Amygdala (tissue), 56 donors: ENCODE measurements around the gene TUBE1.
"Not testable (repeated sequence)": the region's sequence is repeated elsewhere in the genome, so short reads cannot be mapped to it uniquely, and the experiment has no call there.

ENCODE experiments used
- DNase-seq, 56 donors: peaks; one replicate each; lab custom pipeline; 2025; lab: John Stamatoyannopoulos, UW

Gene TUBE1, protein sequence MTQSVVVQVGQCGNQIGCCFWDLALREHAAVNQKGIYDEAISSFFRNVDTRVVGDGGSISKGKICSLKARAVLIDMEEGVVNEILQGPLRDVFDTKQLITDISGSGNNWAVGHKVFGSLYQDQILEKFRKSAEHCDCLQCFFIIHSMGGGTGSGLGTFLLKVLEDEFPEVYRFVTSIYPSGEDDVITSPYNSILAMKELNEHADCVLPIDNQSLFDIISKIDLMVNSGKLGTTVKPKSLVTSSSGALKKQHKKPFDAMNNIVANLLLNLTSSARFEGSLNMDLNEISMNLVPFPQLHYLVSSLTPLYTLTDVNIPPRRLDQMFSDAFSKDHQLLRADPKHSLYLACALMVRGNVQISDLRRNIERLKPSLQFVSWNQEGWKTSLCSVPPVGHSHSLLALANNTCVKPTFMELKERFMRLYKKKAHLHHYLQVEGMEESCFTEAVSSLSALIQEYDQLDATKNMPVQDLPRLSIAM

DNA sequence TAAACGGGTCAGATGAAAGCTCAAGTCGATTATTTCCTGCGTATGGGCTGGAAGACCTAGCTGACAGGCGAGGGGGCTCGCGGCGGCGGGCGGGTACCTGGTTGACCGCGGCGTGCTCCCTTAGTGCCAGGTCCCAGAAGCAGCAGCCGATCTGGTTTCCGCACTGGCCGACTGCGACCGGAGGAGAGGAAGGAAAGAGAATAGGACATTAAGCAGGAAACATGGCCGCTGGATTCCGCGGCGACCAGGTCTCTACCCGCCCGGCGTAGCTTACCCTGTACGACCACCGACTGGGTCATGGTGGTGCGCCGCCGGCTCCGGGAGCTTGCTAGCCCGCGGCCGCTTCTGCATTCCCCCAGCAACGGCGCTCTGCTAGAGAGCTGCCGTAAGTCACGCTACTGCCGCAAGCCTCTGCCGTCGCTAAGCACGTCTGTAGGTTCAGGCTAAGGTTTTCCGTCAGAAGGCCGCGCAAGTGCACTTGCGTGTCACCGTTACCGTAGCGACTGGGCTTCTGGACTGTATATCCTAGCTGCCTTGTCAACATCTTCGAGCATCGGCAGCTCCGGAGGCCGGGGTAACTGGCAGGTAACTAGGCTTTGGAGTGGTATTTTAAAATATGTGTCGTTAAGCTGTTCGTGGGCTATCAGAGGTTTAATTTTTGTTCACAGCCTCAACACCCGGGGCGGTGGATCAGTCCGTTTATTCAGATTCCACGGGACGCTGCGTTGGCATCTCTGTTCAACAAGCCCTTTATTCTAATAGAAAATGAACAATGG lies at the start of gene TUBE1, which contains the start of gene FAM229B:
Gene TUBE1, minus strand, starts transcription at position 347 of the 776 bp plus-strand sequence. Its CDS starts 48 bp downstream, at position 299.
Gene FAM229B, plus strand, starts transcription at position 456 of the 776 bp plus-strand sequence. CDS start 11,693 bp downstream, outside the sequence.
- peak in 55 of 56 donors; percentile 42 to 97 (median 90) for DNase-seq

DNA sequence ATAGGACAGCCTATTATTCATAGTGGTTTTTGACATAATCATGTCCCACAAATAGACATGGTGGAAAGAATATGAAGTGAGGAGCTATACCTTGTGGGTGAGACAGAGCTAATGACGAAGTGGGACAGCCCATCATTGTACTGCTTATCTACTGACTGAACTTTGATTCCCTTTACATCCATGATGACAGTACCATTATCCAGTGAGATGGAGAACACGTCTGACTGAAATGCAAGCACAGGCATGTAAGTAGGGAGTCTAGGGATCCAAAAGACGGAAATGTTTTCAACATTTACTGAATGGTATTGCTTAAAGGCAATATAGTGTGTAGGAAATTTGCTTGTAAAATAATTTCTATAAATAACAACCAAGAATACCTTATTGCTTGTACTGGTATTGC lies 43.6 kb upstream of the TUBE1 start:
- DNase-seq, result no peak

DNA sequence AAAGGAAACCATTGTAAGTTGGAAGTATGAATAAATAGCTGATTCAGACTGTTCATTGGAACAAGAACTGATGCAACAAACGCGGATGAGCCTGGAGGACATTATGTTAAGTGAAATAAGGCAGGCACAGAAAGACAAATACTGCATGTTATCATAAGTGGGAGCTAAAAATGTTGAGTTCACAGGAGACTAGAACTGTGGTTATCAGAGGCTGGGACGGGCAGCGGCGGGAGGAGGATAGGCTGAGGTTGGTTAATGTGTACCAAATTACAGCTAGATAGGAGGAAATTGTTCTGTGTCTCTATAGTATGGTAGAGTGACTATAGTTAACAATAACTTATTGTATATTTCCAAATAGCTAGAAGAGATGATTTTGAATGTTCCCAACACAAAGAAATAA lies 40.9 kb upstream of the TUBE1 start:
- DNase-seq, result no peak

DNA sequence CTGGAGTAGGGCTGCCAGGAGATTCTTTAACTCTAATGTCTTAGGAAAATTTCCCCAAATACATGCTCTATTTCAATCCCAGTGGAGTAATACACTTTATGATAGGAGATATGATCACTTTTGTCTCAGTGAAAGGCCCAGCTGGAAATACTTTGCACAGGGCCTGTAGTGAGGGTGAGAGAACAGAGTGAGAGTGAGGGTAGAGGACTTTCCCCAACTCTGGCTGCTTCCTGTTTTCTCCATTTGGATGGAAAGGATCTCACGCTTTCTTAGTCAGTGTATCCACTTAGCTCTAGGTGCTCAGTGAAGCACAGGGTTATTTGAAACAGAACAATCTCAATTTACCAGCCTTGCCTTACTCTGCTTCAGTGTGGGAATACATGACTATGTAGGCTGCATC lies 36.7 kb upstream of the TUBE1 start:
- DNase-seq, result no peak

- no peak for DNase-seq
Measured at GRCh38 chr6:112122756-112123155, 35.5 kb upstream of the TUBE1 start.

GRCh38 chr6:112118034-112118433 lies 30.8 kb upstream of the TUBE1 start:
- no peak for DNase-seq

DNA sequence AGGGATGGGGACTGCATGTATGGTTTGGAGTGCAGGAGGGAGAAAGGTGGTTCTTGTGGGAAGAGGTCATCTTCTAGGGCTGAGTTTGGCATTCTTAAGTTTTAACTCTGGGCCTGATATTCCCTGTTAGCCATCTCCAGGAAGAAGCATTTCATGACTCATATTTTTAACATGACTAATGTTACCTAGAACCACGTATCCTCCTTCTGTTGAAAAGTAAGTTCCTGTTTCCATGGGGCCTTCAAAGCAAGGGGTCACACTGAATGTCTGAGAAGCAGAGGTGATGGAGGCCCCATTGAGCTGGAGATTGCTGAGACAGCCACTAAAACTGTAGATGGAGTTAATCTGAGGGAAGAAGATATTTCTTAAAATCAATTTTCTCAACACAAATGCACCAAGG lies 30.3 kb upstream of the TUBE1 start:
- no peak for DNase-seq

DNA sequence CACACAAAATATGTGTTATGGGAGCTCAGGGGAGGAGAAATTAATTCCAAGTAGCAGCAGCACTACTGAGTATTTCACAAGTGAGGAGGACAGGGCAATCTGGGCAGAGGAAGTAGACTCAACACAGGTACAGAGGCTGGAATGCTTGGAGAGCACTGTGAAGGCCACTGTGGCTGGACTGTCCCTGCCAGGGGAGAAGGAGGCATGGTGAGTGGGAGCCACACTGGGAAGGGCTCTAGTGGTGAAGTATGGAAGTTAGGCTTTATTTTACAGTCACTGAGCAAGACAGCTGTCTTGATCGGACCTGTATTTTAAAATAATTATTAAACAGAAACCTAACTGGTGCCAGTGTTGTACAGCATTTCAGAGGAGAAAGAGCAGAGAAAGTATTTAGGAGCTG lies 28.9 kb upstream of the TUBE1 start:
- DNase-seq, result no peak

DNA sequence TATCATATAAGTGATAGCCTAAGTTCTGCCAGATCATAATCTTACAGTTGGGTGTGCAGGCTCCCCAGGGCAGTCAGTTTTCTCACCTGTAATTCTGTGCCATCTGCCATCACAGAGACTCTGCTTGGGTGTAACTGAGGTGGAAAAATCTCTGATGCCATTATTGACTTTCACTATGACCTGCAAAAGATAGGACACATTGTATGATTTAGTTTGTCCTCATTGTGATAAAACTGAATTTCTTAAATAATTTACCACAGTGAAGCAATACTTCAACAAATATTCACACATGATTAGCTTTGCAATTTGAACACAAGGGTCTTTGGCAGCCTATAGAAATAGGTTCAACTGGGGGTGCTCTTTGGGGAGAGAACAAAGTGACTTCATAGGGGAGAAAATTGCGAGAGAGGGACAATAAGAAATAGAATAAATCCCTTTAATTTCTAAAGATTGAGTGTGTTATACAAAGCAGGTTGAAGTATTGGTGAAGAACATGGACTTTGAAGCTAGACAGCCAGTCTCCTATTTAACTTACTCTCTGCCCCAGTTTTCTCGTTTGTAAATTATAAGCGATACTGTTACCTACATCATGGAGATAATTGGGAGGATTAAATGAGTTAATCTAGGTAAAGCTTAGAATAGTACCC lies 27.4 kb upstream of the TUBE1 start:
- DNase-seq, result no peak

GRCh38 chr6:112113918-112114317 lies 26.6 kb upstream of the TUBE1 start:
- no peak for DNase-seq

GRCh38 chr6:112113431-112113830 lies 26.1 kb upstream of the TUBE1 start:
- DNase-seq, result peak in 1 of 56 donors; percentile 12

- DNase-seq, result peak in 1 of 56 donors; percentile 2
Measured at GRCh38 chr6:112109262-112109661, 22.0 kb upstream of the TUBE1 start.

DNA sequence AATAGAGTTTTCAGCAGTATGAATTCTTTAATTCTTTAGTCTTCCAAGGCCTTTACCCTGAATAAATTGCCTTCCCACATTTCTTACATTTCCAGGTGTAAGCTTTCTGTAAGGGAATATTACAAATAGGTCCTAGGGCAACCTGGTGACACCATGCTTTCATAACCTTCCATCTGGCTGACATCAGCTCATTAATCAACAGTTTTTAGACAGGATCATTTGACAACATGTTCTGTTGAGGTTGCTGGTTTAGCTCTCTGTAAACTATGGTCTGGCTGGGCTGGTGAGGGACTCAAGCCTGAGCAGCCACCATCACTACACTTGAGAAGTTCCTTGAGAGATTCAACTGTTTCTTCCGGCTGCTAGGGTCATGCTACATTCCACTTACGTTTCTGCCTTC lies 19.3 kb upstream of the TUBE1 start:
- no peak for DNase-seq

- DNase-seq, result not testable (repeated sequence)
Measured at GRCh38 chr6:112106026-112106425, 18.7 kb upstream of the TUBE1 start.

GRCh38 chr6:112100561-112100960 lies 13.3 kb upstream of the TUBE1 start:
- no peak for DNase-seq

- DNase-seq, result no peak
Measured at GRCh38 chr6:112096901-112097300, 9.6 kb upstream of the TUBE1 start.

DNA sequence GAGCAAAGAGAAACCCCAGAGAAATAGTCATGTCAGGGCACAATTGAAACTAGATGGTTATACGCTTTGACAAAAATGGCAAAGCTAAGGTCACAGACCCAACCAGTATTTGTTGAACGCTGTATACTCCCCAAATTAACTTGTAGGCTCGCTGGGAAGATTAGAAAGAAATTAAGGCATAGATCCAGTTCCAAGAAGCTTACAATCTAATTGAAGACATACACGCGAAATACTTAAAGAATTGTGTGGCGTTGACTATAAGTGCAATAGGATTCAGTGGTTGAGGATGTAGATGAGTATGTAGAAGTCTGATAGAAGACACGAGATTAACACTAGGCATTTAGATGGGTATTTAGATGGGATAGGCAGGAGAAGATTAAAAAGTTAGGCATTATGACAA lies 634 bp upstream of the TUBE1 start:
- no peak for DNase-seq

DNA sequence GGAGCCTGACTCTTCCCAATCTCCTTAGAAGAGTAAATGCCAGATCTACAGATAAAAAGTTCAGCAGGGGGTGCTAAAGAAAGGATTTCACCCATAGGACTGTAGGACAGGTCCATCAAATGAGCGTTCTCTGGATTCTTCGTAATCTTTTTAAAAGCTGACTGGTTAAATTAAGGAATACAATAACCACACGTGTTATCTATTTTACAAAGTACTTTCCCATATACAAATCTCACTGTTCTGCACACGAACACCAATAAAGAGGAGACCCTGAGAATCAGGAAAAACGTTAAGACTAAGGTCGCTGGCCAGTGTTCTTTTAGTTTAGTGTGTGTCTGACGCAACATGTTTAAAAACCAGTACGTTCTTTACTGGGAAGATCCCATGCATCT lies 542 bp downstream of the TUBE1 start:
- DNase-seq, result no peak

DNA sequence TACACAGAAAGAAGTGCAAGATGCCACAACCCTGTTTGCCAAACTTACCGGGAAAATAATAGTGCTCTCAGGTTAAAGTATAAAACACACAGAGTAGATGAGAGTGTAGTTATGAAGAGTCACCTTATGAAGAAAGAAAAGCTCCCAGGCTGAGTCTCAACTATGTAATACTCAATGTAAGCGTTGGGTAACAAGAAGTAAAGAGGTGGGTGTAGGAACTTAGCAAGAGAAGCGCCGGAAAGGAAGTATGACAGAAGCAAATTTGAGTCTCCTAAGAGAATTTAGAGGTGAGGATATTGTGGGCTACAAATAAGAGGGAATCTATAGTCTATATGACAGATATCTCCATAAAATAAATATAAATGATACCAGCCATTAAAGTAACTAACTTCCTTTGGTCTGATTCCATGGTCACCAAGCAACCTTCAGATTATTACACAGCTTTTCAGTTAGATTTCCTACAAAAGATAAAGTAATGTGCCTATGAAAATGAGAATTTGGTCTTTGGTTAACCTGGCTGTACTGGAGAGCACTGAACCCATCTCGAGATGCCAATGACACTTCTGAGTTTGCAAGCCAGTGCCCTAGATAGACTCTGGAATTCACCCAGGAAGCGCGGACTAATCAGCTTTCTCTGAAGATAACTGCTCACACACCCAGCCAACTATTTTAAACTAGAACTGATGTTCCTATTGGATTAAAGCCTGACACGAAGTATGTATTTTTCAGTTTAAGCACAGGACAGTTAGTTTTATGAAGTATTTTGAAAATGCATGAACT lies 1.8 kb downstream of the TUBE1 start:
- no peak for DNase-seq

- DNase-seq, result no peak
Measured at GRCh38 chr6:112081569-112081968, 5.7 kb downstream of the TUBE1 start.
